Muscle layer of colon (tissue), 2 donors: ENCODE measurements around the gene MAN1A1.

Experiments
- H3K27ac ChIP-seq: one replicate; pipeline ENCODE4 v1.7.0; 2013; ENCODE audit warnings: low read depth, mild to moderate bottlenecking, low read length, moderate library complexity
- H3K27me3 ChIP-seq, 2 donors: one replicate each; pipeline ENCODE4 v1.7.0; 2013; ENCODE audit warnings: low read length in 2 of 2, mild to moderate bottlenecking in 2 of 2; ENCODE audit not compliant: insufficient read depth in 2 of 2, control insufficient read depth in 1 of 2
- H3K36me3 ChIP-seq: one replicate; pipeline ENCODE4 v1.7.0; 2013; ENCODE audit warnings: mild to moderate bottlenecking, low read length; ENCODE audit not compliant: insufficient read depth
- H3K4me1 ChIP-seq: one replicate; pipeline ENCODE4 v1.7.0; 2013; ENCODE audit warnings: mild to moderate bottlenecking, low read length; ENCODE audit not compliant: insufficient read depth
- H3K4me3 ChIP-seq, 2 donors: one replicate each; pipeline ENCODE4 v1.7.0; 2013; ENCODE audit warnings: low read length in 2 of 2, low read depth in 1 of 2, mild to moderate bottlenecking in 1 of 2, moderate library complexity in 1 of 2
- H3K9ac ChIP-seq: one replicate; pipeline ENCODE4 v1.7.0; 2013; ENCODE audit warnings: low read length
- H3K9me3 ChIP-seq: one replicate; pipeline ENCODE4 v1.7.0; 2013; ENCODE audit warnings: mild to moderate bottlenecking, low read length
- donor health status: abdominal sarcoma.
- donor health status: Adenocarcinoma of cecum.

Gene MAN1A1

GRCh38 chr6:119312441-119312840 is 37.1 kb downstream of the MAN1A1 start:
- H3K9ac ChIP-seq = no peak overlapping the region
- H3K27ac ChIP-seq = no peak overlapping the region
- H3K9me3 ChIP-seq = no peaks in the 10 kb centered on the region
- no peaks in the 10 kb centered on the region for H3K27me3 ChIP-seq
- no peak overlapping the region for H3K4me3 ChIP-seq
- no peaks in the 10 kb centered on the region for H3K36me3 ChIP-seq
- H3K4me1 ChIP-seq = peaks cover 19% of the 10 kb centered on the region

- Histone ChIP-seq H3K27me3 (no peaks in the 10 kb centered on the region), H3K9me3 (no peaks in the 10 kb centered on the region), H3K4me1 (peaks cover 19% of the 10 kb centered on the region), H3K27ac (no peak overlapping the region), H3K36me3 (no peaks in the 10 kb centered on the region), H3K4me3 (no peak overlapping the region), H3K9ac (no peak overlapping the region)
Measured at GRCh38 chr6:119311514-119312142, 37.9 kb downstream of the MAN1A1 start.

GRCh38 chr6:119310486-119311036 is 39.0 kb downstream of the MAN1A1 start:
- Histone ChIP-seq H3K4me3 (no peak overlapping the region), H3K4me1 (peaks cover 19% of the 10 kb centered on the region), H3K27ac (no peak overlapping the region), H3K9me3 (no peaks in the 10 kb centered on the region), H3K36me3 (peaks cover 8% of the 10 kb centered on the region), H3K27me3 (no peaks in the 10 kb centered on the region), H3K9ac (no peak overlapping the region)

GRCh38 chr6:119308991-119309657 is 40.4 kb downstream of the MAN1A1 start:
- H3K9me3 ChIP-seq = no peaks in the 10 kb centered on the region
- H3K4me1 ChIP-seq = peaks cover 8% of the 10 kb centered on the region
- no peak overlapping the region for H3K4me3 ChIP-seq
- H3K27me3 ChIP-seq = no peaks in the 10 kb centered on the region
- no peak overlapping the region for H3K9ac ChIP-seq
- H3K36me3 ChIP-seq = peaks cover 8% of the 10 kb centered on the region
- H3K27ac ChIP-seq = no peak overlapping the region

GRCh38 chr6:119308048-119308570 is 41.5 kb downstream of the MAN1A1 start:
- no peak overlapping the region for H3K9ac ChIP-seq
- H3K4me3 ChIP-seq = no peak overlapping the region
- H3K4me1 ChIP-seq = no peaks in the 10 kb centered on the region
- no peaks in the 10 kb centered on the region for H3K9me3 ChIP-seq
- no peak overlapping the region for H3K27ac ChIP-seq
- peaks cover 8% of the 10 kb centered on the region for H3K36me3 ChIP-seq
- no peaks in the 10 kb centered on the region for H3K27me3 ChIP-seq

GRCh38 chr6:119307056-119307455 is 42.5 kb downstream of the MAN1A1 start:
- no peaks in the 10 kb centered on the region for H3K4me1 ChIP-seq
- no peak overlapping the region for H3K27ac ChIP-seq
- H3K36me3 ChIP-seq = peaks cover 8% of the 10 kb centered on the region
- H3K9ac ChIP-seq = no peak overlapping the region
- H3K27me3 ChIP-seq = no peaks in the 10 kb centered on the region
- H3K9me3 ChIP-seq = no peaks in the 10 kb centered on the region
- no peak overlapping the region for H3K4me3 ChIP-seq

GRCh38 chr6:119306396-119306968 is 43.1 kb downstream of the MAN1A1 start:
- Histone ChIP-seq H3K4me3 (no peak overlapping the region), H3K9me3 (no peaks in the 10 kb centered on the region), H3K36me3 (peaks cover 8% of the 10 kb centered on the region), H3K27me3 (no peaks in the 10 kb centered on the region), H3K9ac (no peak overlapping the region), H3K4me1 (no peaks in the 10 kb centered on the region), H3K27ac (no peak overlapping the region)

- H3K9me3 ChIP-seq = no peaks in the 10 kb centered on the region
- H3K9ac ChIP-seq = no peak overlapping the region
- no peak overlapping the region for H3K4me3 ChIP-seq
- H3K27ac ChIP-seq = no peak overlapping the region
- H3K27me3 ChIP-seq = no peaks in the 10 kb centered on the region
- H3K36me3 ChIP-seq = peaks cover 11% of the 10 kb centered on the region
- no peaks in the 10 kb centered on the region for H3K4me1 ChIP-seq
Measured at GRCh38 chr6:119303164-119303887, 46.2 kb downstream of the MAN1A1 start.

GRCh38 chr6:119301429-119301828 is 48.1 kb downstream of the MAN1A1 start:
- H3K9ac ChIP-seq = no peak overlapping the region
- H3K27ac ChIP-seq = no peak overlapping the region
- no peaks in the 10 kb centered on the region for H3K9me3 ChIP-seq
- no peaks in the 10 kb centered on the region for H3K27me3 ChIP-seq
- no peak overlapping the region for H3K4me3 ChIP-seq
- H3K4me1 ChIP-seq = no peaks in the 10 kb centered on the region
- H3K36me3 ChIP-seq = peaks cover 9% of the 10 kb centered on the region

GRCh38 chr6:119299694-119300093 is 49.9 kb downstream of the MAN1A1 start:
- Histone ChIP-seq H3K27me3 (no peaks in the 10 kb centered on the region), H3K9me3 (no peaks in the 10 kb centered on the region), H3K27ac (no peak overlapping the region), H3K4me1 (no peaks in the 10 kb centered on the region), H3K36me3 (peaks cover 3% of the 10 kb centered on the region), H3K9ac (no peak overlapping the region), H3K4me3 (no peak overlapping the region)

- no peaks in the 10 kb centered on the region for H3K4me1 ChIP-seq
- H3K9me3 ChIP-seq = no peaks in the 10 kb centered on the region
- no peaks in the 10 kb centered on the region for H3K27me3 ChIP-seq
- H3K9ac ChIP-seq = no peak overlapping the region
- H3K27ac ChIP-seq = no peak overlapping the region
- H3K36me3 ChIP-seq = peaks cover 3% of the 10 kb centered on the region
- no peak overlapping the region for H3K4me3 ChIP-seq
Measured at GRCh38 chr6:119297049-119297448, 52.5 kb downstream of the MAN1A1 start.
